Calu3 (cell line): ENCODE measurements around the gene FKBP8. TPM values are rescaled to one million over a fixed set of nuclear protein-coding genes. Genes with fewer than 3 reads are reported as not detected.
"Not testable (repeated sequence)": the region's sequence is repeated elsewhere in the genome, so short reads cannot be mapped to it uniquely, and the experiment has no call there.

Source experiments
- BruUV-seq: library from RNA; stranded (reverse); fragments of 400-500 nt; replicated peaks from 2 replicates; lab custom pipeline; 2021; lab: Mats Ljungman, UMichigan
- CTCF ChIA-PET: fragments of 300-600 bp; sonication (Branson Sonifier 250); formaldehyde crosslinking; loops from one replicate; lab custom pipeline; 2022; ENCODE audit warnings: antibody characterized with exemption; lab: Charles Lee
- DNase-seq: peaks from one replicate; pipeline ENCODE4 v3.0.0; 2022
- H3K27ac Mint-ChIP-seq: one replicate; pipeline ENCODE4 v1.8.0; 2022; ENCODE audit warnings: mixed read lengths; ENCODE audit not compliant: unreplicated experiment
- H3K27me3 Mint-ChIP-seq: one replicate; pipeline ENCODE4 v1.8.0; 2022; ENCODE audit warnings: mixed read lengths; ENCODE audit not compliant: unreplicated experiment
- H3K36me3 Mint-ChIP-seq: one replicate; pipeline ENCODE4 v1.8.0; 2022; ENCODE audit warnings: mild to moderate bottlenecking, moderate library complexity, mixed read lengths; ENCODE audit not compliant: insufficient read depth, unreplicated experiment
- H3K4me1 Mint-ChIP-seq: one replicate; pipeline ENCODE4 v1.8.0; 2022; ENCODE audit warnings: mild to moderate bottlenecking, low read depth, mixed read lengths; ENCODE audit not compliant: unreplicated experiment
- H3K4me3 Mint-ChIP-seq: one replicate; pipeline ENCODE4 v1.8.0; 2022; ENCODE audit warnings: mild to moderate bottlenecking, low read depth, moderate library complexity, mixed read lengths; ENCODE audit not compliant: unreplicated experiment
- H3K9me3 Mint-ChIP-seq: one replicate; pipeline ENCODE4 v1.8.0; 2022; ENCODE audit warnings: low read depth, mixed read lengths; ENCODE audit not compliant: unreplicated experiment
- CTCF ChIP-seq: fragments of 200-600 bp; IDR thresholded peaks from one replicate; pipeline ENCODE4 v1.8.0; 2022; ENCODE audit warnings: antibody characterized with exemption; ENCODE audit not compliant: unreplicated experiment
- intact Hi-C: fragments of 100-400 bp; cut with micrococcal nuclease; formaldehyde crosslinking; loops from one replicate; pipeline ENCODE4 v1.10.0; 2022; ENCODE audit not compliant: unreplicated experiment
- total RNA-seq: library from RNA; stranded (reverse); gene quantifications from 2 replicates; pipeline ENCODE4 v1.2.3, GENCODE V29; 2022

Gene FKBP8
- total RNA-seq, 1 experiment from 2014 or later, result 123 TPM

DNA sequence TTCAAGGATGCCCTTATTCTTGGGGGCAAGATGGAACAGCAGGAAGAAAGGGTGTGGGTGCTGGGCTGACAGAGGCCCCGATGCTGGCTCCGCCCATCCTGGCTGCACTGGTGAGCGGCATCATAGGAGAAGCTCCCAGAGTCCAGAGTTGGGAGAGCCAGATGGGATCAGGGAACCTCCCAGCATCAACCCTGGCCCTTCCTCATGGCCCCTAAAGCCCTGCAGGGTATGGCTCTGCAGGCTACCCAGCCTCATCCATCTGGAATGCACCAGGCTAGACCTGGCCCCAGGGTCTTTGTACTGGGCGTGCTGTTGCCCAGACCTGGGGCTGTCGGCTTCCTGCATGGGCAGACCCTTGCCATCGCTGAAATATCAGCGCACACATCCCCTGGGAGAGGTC, 13.6 kb downstream of the FKBP8 start:
- Mint-ChIP-seq H3K36me3 (no peaks in the 10 kb centered on the region), H3K27me3 (no peaks in the 10 kb centered on the region), H3K4me3 (no peak overlapping the region), H3K9me3 (no peaks in the 10 kb centered on the region), H3K4me1 (no peaks in the 10 kb centered on the region), H3K27ac (no peak overlapping the region)
- CTCF ChIA-PET, result no interaction called here
- DNase-seq, result no peak
- TF ChIP-seq CTCF, result no peak
- no TSS peak for BruUV-seq
- intact Hi-C loops, result no loop called here

- Mint-ChIP-seq H3K4me3 (no peak overlapping the region), H3K9me3 (no peaks in the 10 kb centered on the region), H3K4me1 (no peaks in the 10 kb centered on the region), H3K36me3 (peaks cover 15% of the 10 kb centered on the region), H3K27me3 (no peaks in the 10 kb centered on the region), H3K27ac (no peak overlapping the region)
- no peak for DNase-seq
- intact Hi-C loops, result no loop called here
- CTCF ChIA-PET, result interaction anchor here (0.7 kb wide), 1 partner anchor 45 kb away, joined by 3 read pairs; no protein-coding TSS in a partner anchor
- BruUV-seq, result no TSS peak
- no peak for TF ChIP-seq CTCF
These were observed 17.1 kb downstream of the FKBP8 start for GRCh38 chr19:18526316-18526715.

DNA sequence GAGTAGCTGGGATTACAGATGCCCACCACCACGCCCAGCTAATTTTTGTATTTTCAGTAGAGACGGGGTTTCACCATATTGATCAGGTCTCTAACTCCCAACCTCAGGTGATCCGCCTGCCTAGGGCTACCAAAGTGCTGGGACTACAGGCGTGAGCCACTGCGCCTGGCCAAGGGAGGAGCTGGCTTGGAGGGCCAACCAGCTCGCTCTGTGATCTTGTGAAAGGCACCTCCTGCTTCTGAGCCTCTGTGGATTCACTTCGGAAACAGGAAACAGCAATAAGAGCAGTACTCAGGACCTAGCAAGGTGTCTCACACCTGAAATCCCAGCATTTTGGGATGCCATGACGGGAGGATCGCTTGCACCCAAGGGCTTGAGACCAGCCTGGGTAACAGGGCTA, 19.5 kb downstream of the FKBP8 start:
- CTCF ChIA-PET, result no interaction called here
- no TSS peak for BruUV-seq
- H3K27ac Mint-ChIP-seq, result no peak overlapping the region
- H3K4me3 Mint-ChIP-seq, result no peak overlapping the region
- H3K9me3 Mint-ChIP-seq, result no peaks in the 10 kb centered on the region
- intact Hi-C loops, result no loop called here
- peaks cover 35% of the 10 kb centered on the region for H3K36me3 Mint-ChIP-seq
- TF ChIP-seq CTCF, result no peak
- DNase-seq, result no peak
- no peaks in the 10 kb centered on the region for H3K27me3 Mint-ChIP-seq
- H3K4me1 Mint-ChIP-seq, result peaks cover 8% of the 10 kb centered on the region

- peak overlapping the region; percentile 96 for H3K27ac Mint-ChIP-seq
- CTCF ChIA-PET, result interaction anchor here (0.7 to 1.7 kb wide), 2 partner anchors 18 to 27 kb away, joined by 5 to 6 read pairs; no protein-coding TSS in a partner anchor
- BruUV-seq, result TSS peak; percentile 86
- H3K9me3 Mint-ChIP-seq, H3K4me1 Mint-ChIP-seq, H3K27me3 Mint-ChIP-seq, DNase-seq, intact Hi-C loops: not testable (repeated sequence)
- H3K4me3 Mint-ChIP-seq, result peak overlapping the region; percentile 84
- peaks cover 35% of the 10 kb centered on the region for H3K36me3 Mint-ChIP-seq
These were observed 20.4 kb downstream of the FKBP8 start for GRCh38 chr19:18522862-18523440.
